NCI-H446 treated with DMSO at 0.1 percent for 48 hours (cell line): ENCODE data around the gene CLEC4G.

Experiments used
- DNase-seq: peaks from one replicate; lab custom pipeline; 2025; lab: John Stamatoyannopoulos, UW

The CLEC4G gene

GRCh38 chr19:7729211-7729610 lies 2.7 kb downstream of the CLEC4G start:
- DNase-seq: no peak

GRCh38 chr19:7725791-7726190 lies 6.1 kb downstream of the CLEC4G start:
- no peak for DNase-seq

GRCh38 chr19:7722231-7722651 lies 9.7 kb downstream of the CLEC4G start:
- no peak for DNase-seq

GRCh38 chr19:7720351-7720750 lies 11.6 kb downstream of the CLEC4G start:
- no peak for DNase-seq

GRCh38 chr19:7718668-7719067 lies 13.2 kb downstream of the CLEC4G start:
- no peak for DNase-seq

- DNase-seq: no peak
Measured at GRCh38 chr19:7716762-7717161, 15.1 kb downstream of the CLEC4G start.

GRCh38 chr19:7715671-7716070 lies 16.2 kb downstream of the CLEC4G start:
- no peak for DNase-seq

- no peak for DNase-seq
Measured at GRCh38 chr19:7710616-7711015, 21.3 kb downstream of the CLEC4G start.

GRCh38 chr19:7709932-7710460 lies 21.9 kb downstream of the CLEC4G start:
- no peak for DNase-seq

GRCh38 chr19:7706955-7707456 lies 24.9 kb downstream of the CLEC4G start:
- DNase-seq: no peak

- DNase-seq: no peak
Measured at GRCh38 chr19:7706188-7706954, 25.5 kb downstream of the CLEC4G start.

GRCh38 chr19:7705387-7706187 lies 26.3 kb downstream of the CLEC4G start:
- DNase-seq: no peak

GRCh38 chr19:7704280-7705060 lies 27.4 kb downstream of the CLEC4G start:
- DNase-seq: no peak

GRCh38 chr19:7703332-7703731 lies 28.6 kb downstream of the CLEC4G start:
- no peak for DNase-seq

- DNase-seq: no peak
Measured at GRCh38 chr19:7701654-7702457, 30.1 kb downstream of the CLEC4G start, which contains the start of gene FCER2. TSS of gene FCER2 (minus strand) at chr19:7702131. CDS start at chr19:7699760, 2,371 bp downstream.

GRCh38 chr19:7701049-7701653 lies 30.8 kb downstream of the CLEC4G start:
- no peak for DNase-seq

GRCh38 chr19:7699417-7700401 lies 32.2 kb downstream of the CLEC4G start:
- no peak for DNase-seq

GRCh38 chr19:7699003-7699402 lies 32.9 kb downstream of the CLEC4G start:
- DNase-seq: no peak

- no peak for DNase-seq
Measured at GRCh38 chr19:7698583-7698982, 33.3 kb downstream of the CLEC4G start.
